SK-N-SH (cell line): ENCODE data around the gene FSTL5. TPM values are rescaled to one million over a fixed set of nuclear protein-coding genes. Genes with fewer than 3 reads are reported as not detected.
A peak's percentile ranks its signal among the peaks of the same experiment; 100 is the strongest.

Experiments used
- CTCF ChIA-PET: fragments of 300-600, 350-600 bp; formaldehyde crosslinking; extraction: SDS; loops from one replicate; lab custom pipeline; 2021; lab: Yijun Ruan, JAX
- POLR2A ChIA-PET: fragments of 350-600 bp; sonication (Branson Sonifier 250); formaldehyde crosslinking; extraction: SDS; loops from one replicate; lab custom pipeline; 2020; ENCODE audit warnings: antibody characterized with exemption, inconsistent platforms; lab: Yijun Ruan, JAX
- DNase-seq: peaks from one replicate; pipeline ENCODE4 v3.0.0; 2012
- H2AFZ ChIP-seq: fragments of 200-600 bp; sonication (generic); 2 replicates; pipeline ENCODE4 v1.8.1; 2016; ENCODE audit warnings: antibody characterized with exemption, mild to moderate bottlenecking, low read depth
- H3F3A ChIP-seq: fragments of 200-600 bp; sonication (generic); replicated peaks from 2 replicates; pipeline ENCODE3; 2016; ENCODE audit warnings: antibody characterized with exemption, mild to moderate bottlenecking; ENCODE audit not compliant: insufficient read depth
- H3K27ac ChIP-seq, 2 experiments: fragments of 200-500 bp in 1 of 2; fragments of 200-600 bp in 1 of 2; sonication (Bioruptor generic) in 1 of 2; sonication (generic), shearing (Covaris generic) in 1 of 2; 2 replicates each; pipeline versions ENCODE4 v1.5.1 to v1.6.1; 2014 to 2016; ENCODE audit warnings: low read depth in 2 of 2, inconsistent platforms in 1 of 2, low read length in 1 of 2, mild to moderate bottlenecking in 1 of 2, mixed read lengths in 1 of 2
- H3K27me3 ChIP-seq: fragments of 200-600 bp; sonication (generic), shearing (Covaris generic); 2 replicates; pipeline ENCODE4 v1.6.1; 2016; ENCODE audit warnings: mixed run types; ENCODE audit not compliant: insufficient read depth
- H3K36me3 ChIP-seq, 2 experiments: fragments of 200-500 bp in 1 of 2; fragments of 200-600 bp in 1 of 2; sonication (Bioruptor generic) in 1 of 2; sonication (generic) in 1 of 2; replicated peaks in 1 of 2; 2 replicates each; pipeline versions ENCODE3 to v1.5.1; 2014 to 2016; ENCODE audit warnings: low read length in 1 of 2, mild to moderate bottlenecking in 1 of 2; ENCODE audit not compliant: insufficient read depth in 2 of 2, control insufficient read depth in 1 of 2
- H3K4me1 ChIP-seq, 2 experiments: fragments of 200-500 bp in 1 of 2; fragments of 200-600 bp in 1 of 2; sonication (Bioruptor generic) in 1 of 2; sonication (generic), shearing (Covaris generic) in 1 of 2; 2 replicates each; pipeline versions ENCODE4 v1.5.1 to v1.6.1; 2014 to 2016; ENCODE audit warnings: low read depth in 1 of 2, low read length in 1 of 2, mixed run types in 1 of 2; ENCODE audit not compliant: insufficient read depth in 2 of 2, control insufficient read depth in 1 of 2
- H3K4me2 ChIP-seq: fragments of 200-600 bp; sonication (generic), shearing (Covaris generic); 2 replicates; pipeline ENCODE4 v1.6.1; 2017; ENCODE audit warnings: mixed run types
- H3K4me3 ChIP-seq, 2 experiments: fragments of 200-500 bp in 1 of 2; fragments of 200-600 bp in 1 of 2; sonication (Bioruptor generic) in 1 of 2; sonication (generic), shearing (Covaris generic) in 1 of 2; 2 replicates each; pipeline versions ENCODE4 v1.5.1 to v1.8.1; 2014 to 2016; ENCODE audit warnings: low read depth in 2 of 2, inconsistent platforms in 1 of 2, low read length in 1 of 2, mild to moderate bottlenecking in 1 of 2, mixed read lengths in 1 of 2, moderate library complexity in 1 of 2
- H3K79me2 ChIP-seq: fragments of 200-600 bp; sonication (generic); 2 replicates; pipeline ENCODE4 v1.8.1; 2017; ENCODE audit warnings: mild to moderate bottlenecking; ENCODE audit not compliant: insufficient read depth
- H3K9ac ChIP-seq: fragments of 200-600 bp; sonication (generic); 2 replicates; pipeline ENCODE4 v1.6.1; 2017; ENCODE audit warnings: mixed run types
- H3K9me2 ChIP-seq: fragments of 200-600 bp; sonication (generic); 2 replicates; pipeline ENCODE4 v1.6.1; 2017; ENCODE audit warnings: mixed run types
- H3K9me3 ChIP-seq: fragments of 200-600 bp; sonication (generic); 2 replicates; pipeline ENCODE4 v1.6.1; 2017; ENCODE audit warnings: mixed run types, mild to moderate bottlenecking, moderate library complexity
- H4K20me1 ChIP-seq: fragments of 200-600 bp; sonication (generic); 2 replicates; pipeline ENCODE4 v1.6.1; 2017; ENCODE audit warnings: mild to moderate bottlenecking, mixed run types; ENCODE audit not compliant: insufficient read depth
- CHD2 ChIP-seq: fragments of 150-350 bp; IDR thresholded peaks from 2 replicates; pipeline ENCODE4 v1.6.1; 2018; ENCODE audit warnings: low read length; ENCODE audit not compliant: partially characterized antibody
- EP300 ChIP-seq, 2 experiments: IDR thresholded peaks; 2 replicates each; pipeline versions ENCODE4 v1.4.0 to v1.6.1; 2012; ENCODE audit warnings: borderline replicate concordance in 1 of 2, low read depth in 1 of 2, low read length in 1 of 2
- FOSL2 ChIP-seq: IDR thresholded peaks from 2 replicates; pipeline ENCODE4 v1.4.0; 2012; ENCODE audit warnings: low read depth, mild to moderate bottlenecking, moderate library complexity, borderline replicate concordance
- FOXM1 ChIP-seq: IDR thresholded peaks from 2 replicates; pipeline ENCODE4 v1.4.0; 2012; ENCODE audit warnings: low read depth, mild to moderate bottlenecking
- JUND ChIP-seq: IDR thresholded peaks from 2 replicates; pipeline ENCODE4 v1.4.0; 2012
- MEF2A ChIP-seq: IDR thresholded peaks from 2 replicates; pipeline ENCODE4 v1.4.0; 2012; ENCODE audit warnings: low read depth, borderline replicate concordance
- MXI1 ChIP-seq: IDR thresholded peaks from 2 replicates; pipeline ENCODE4 v1.6.1; 2012; ENCODE audit warnings: mild to moderate bottlenecking, low read depth, low read length, improper control_type of control experiment
- NFIC ChIP-seq: IDR thresholded peaks from 2 replicates; pipeline ENCODE4 v1.4.0; 2012; ENCODE audit warnings: borderline replicate concordance
- NRF1 ChIP-seq: IDR thresholded peaks from 2 replicates; pipeline ENCODE4 v1.6.1; 2012; ENCODE audit warnings: low read depth, mild to moderate bottlenecking, low read length
- POLR2AphosphoS5 ChIP-seq: IDR thresholded peaks from 2 replicates; pipeline ENCODE4 v1.6.1; 2012; ENCODE audit warnings: low read depth, low read length
- RFX5 ChIP-seq: IDR thresholded peaks from 2 replicates; pipeline ENCODE4 v1.6.1; 2012; ENCODE audit warnings: mild to moderate bottlenecking, improper control_type of control experiment, low read length
- SMC3 ChIP-seq: IDR thresholded peaks from 2 replicates; pipeline ENCODE4 v1.6.1; 2012; ENCODE audit warnings: low read depth, low read length, improper control_type of control experiment
- TAF1 ChIP-seq: IDR thresholded peaks from 2 replicates; pipeline ENCODE4 v1.6.1; 2012; ENCODE audit warnings: low read depth, mild to moderate bottlenecking, low read length, moderate library complexity, borderline replicate concordance
- TCF12 ChIP-seq: IDR thresholded peaks from 2 replicates; pipeline ENCODE4 v1.4.0; 2012
- TEAD4 ChIP-seq: IDR thresholded peaks from 2 replicates; pipeline ENCODE4 v1.4.0; 2012; ENCODE audit warnings: mild to moderate bottlenecking, borderline replicate concordance; ENCODE audit not compliant: insufficient read depth
- YY1 ChIP-seq: IDR thresholded peaks from 2 replicates; pipeline ENCODE4 v1.4.0; 2012; ENCODE audit warnings: low read depth, mild to moderate bottlenecking
- WGBS: methylation state at CpG from one replicate; pipeline ENCODE4 v1.1.6; 2017; ENCODE audit warnings: low lambda C conversion rate; 5-methylcytosine and 5-hydroxymethylcytosine counted together
- polyA plus RNA-seq, 3 experiments: library from polyadenylated mRNA; depleted of rRNA; stranded (reverse); fragments of >200 nt; gene quantifications; 2 replicates each; pipeline ENCODE4 v1.2.3, GENCODE V29; 2012
- TF ChIP-seq, protein P1 (sequence below): IDR thresholded peaks from 2 replicates; pipeline ENCODE4 v1.4.0; 2012; ENCODE audit warnings: low read depth, borderline replicate concordance
- TF ChIP-seq, protein P2 (sequence below): IDR thresholded peaks from 2 replicates; pipeline ENCODE4 v1.6.1; 2012; ENCODE audit warnings: mild to moderate bottlenecking, low read depth, low read length, moderate library complexity
- TF ChIP-seq, protein P3 (sequence below): IDR thresholded peaks from 2 replicates; pipeline ENCODE4 v1.4.0; 2012; ENCODE audit warnings: low read depth
- TF ChIP-seq, protein P4 (sequence below): fragments of 200-600 bp; sonication (generic); IDR thresholded peaks from 2 replicates; pipeline ENCODE4 v1.6.1; 2017; ENCODE audit warnings: antibody characterized with exemption, mild to moderate bottlenecking, moderate library complexity

The FSTL5 gene
- polyA plus RNA-seq, 1 of the 3 experiments (the other 2 are of a cell fraction), result 0.07 TPM

DNA sequence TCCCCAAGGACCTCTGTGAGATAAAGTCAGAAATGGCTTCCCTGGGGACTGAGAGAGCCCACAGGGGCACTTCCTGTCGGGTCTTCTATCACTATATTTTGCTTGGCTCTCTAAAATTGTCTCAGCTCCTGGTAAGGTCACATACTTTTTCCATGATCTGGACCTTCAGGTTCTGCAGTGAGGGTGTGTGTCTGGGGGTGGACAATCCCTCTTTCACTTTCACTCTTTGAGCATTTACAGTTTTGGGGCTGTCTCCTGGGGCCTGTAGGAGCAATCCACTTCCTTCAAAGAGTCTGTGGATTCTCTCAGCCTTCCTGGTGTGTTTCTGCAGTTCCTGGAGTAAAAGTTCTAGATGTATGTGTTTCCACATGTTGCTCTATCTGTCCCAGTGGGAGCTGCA lies 335.7 kb downstream of the FSTL5 start:
- H3K9me3 ChIP-seq, result no peaks in the 10 kb centered on the region
- H3K4me2 ChIP-seq, result peak overlapping the region; percentile 28; the same call in 1 of the 2 replicates
- CTCF ChIA-PET, result interaction anchor here (1.1 kb wide), 1 partner anchor 13 kb away, joined by 5 read pairs; no protein-coding TSS in a partner anchor
- TF ChIP-seq TEAD4 (no peak), RFX5 (no peak)
- TF ChIP-seq, all 33 proteins: peak for 0
- no peak overlapping the region for H3K4me3 ChIP-seq
- POLR2A ChIA-PET, result no interaction called here
- H3K27ac ChIP-seq, result no peak overlapping the region
- H3K36me3 ChIP-seq, result no peaks in the 10 kb centered on the region
- peak overlapping the region; percentile 46; the same call in 1 of the 2 replicates for H2AFZ ChIP-seq
- WGBS, result 78% methylated on average over 1 of the region's 1 CpG
- no peak overlapping the region for H3K9ac ChIP-seq
- no peaks in the 10 kb centered on the region for H3K27me3 ChIP-seq
- no peaks in the 10 kb centered on the region; a peak in 1 of 4 replicates for H3K4me1 ChIP-seq
- no peaks in the 10 kb centered on the region for H3K9me2 ChIP-seq
- no peaks in the 10 kb centered on the region for H4K20me1 ChIP-seq
- no peak for DNase-seq
- H3K79me2 ChIP-seq, result no peaks in the 10 kb centered on the region
- H3F3A ChIP-seq, result no peaks in the 10 kb centered on the region

DNA sequence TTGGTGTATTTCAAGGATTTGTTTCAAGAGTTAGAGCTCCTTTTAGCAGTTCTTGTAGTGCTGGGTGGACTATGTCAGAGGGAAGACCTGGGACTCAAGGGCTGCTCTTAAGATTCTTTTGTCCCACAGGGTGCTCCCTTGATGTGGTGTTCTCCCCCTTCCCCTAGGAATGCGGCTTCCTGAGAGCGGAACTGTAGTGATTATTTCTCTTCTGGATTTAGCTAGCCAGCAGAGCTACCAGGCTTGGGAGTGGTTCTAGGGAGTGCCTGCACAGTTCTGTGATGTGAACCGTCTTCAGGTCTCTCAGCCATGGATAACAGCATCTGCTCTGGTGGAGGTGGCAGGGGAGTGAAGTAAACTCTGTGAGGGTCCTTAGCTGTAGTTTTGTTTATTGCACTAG lies 336.8 kb downstream of the FSTL5 start:
- Histone ChIP-seq H3F3A (no peaks in the 10 kb centered on the region), H3K36me3 (no peaks in the 10 kb centered on the region), H3K4me1 (no peaks in the 10 kb centered on the region; a peak in 1 of 4 replicates), H3K9me3 (no peaks in the 10 kb centered on the region), H2AFZ (no peak overlapping the region), H3K79me2 (no peaks in the 10 kb centered on the region), H3K4me2 (no peak overlapping the region), H3K27me3 (no peaks in the 10 kb centered on the region), H4K20me1 (no peaks in the 10 kb centered on the region), H3K27ac (no peak overlapping the region), H3K9ac (no peak overlapping the region), H3K4me3 (no peak overlapping the region), H3K9me2 (no peaks in the 10 kb centered on the region)
- no peak for DNase-seq
- CTCF ChIA-PET, result no interaction called here
- 100% methylated on average over 3 of the region's 3 CpGs for WGBS
- TF ChIP-seq NRF1 (no peak), MXI1 (no peak), SMC3 (no peak), MEF2A (no peak), CHD2 (no peak), NFIC (no peak), FOXM1 (no peak), POLR2AphosphoS5 (no peak), TCF12 (no peak), JUND (no peak), EP300 (IDR thresholded peaks at IDR 0.05; ENCODE audit: borderline replicate concordance in 1 of 2, low read depth in 1 of 2, low read length in 1 of 2) (no peak), TAF1 (no peak), FOSL2 (no peak), YY1 (no peak)
- TF ChIP-seq, protein P1, sequence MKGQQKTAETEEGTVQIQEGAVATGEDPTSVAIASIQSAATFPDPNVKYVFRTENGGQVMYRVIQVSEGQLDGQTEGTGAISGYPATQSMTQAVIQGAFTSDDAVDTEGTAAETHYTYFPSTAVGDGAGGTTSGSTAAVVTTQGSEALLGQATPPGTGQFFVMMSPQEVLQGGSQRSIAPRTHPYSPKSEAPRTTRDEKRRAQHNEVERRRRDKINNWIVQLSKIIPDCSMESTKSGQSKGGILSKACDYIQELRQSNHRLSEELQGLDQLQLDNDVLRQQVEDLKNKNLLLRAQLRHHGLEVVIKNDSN, result no peak
- TF ChIP-seq, protein P2, sequence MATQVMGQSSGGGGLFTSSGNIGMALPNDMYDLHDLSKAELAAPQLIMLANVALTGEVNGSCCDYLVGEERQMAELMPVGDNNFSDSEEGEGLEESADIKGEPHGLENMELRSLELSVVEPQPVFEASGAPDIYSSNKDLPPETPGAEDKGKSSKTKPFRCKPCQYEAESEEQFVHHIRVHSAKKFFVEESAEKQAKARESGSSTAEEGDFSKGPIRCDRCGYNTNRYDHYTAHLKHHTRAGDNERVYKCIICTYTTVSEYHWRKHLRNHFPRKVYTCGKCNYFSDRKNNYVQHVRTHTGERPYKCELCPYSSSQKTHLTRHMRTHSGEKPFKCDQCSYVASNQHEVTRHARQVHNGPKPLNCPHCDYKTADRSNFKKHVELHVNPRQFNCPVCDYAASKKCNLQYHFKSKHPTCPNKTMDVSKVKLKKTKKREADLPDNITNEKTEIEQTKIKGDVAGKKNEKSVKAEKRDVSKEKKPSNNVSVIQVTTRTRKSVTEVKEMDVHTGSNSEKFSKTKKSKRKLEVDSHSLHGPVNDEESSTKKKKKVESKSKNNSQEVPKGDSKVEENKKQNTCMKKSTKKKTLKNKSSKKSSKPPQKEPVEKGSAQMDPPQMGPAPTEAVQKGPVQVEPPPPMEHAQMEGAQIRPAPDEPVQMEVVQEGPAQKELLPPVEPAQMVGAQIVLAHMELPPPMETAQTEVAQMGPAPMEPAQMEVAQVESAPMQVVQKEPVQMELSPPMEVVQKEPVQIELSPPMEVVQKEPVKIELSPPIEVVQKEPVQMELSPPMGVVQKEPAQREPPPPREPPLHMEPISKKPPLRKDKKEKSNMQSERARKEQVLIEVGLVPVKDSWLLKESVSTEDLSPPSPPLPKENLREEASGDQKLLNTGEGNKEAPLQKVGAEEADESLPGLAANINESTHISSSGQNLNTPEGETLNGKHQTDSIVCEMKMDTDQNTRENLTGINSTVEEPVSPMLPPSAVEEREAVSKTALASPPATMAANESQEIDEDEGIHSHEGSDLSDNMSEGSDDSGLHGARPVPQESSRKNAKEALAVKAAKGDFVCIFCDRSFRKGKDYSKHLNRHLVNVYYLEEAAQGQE, result no peak
- TF ChIP-seq, protein P3, sequence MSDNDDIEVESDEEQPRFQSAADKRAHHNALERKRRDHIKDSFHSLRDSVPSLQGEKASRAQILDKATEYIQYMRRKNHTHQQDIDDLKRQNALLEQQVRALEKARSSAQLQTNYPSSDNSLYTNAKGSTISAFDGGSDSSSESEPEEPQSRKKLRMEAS, result no peak
- TF ChIP-seq, protein P4, sequence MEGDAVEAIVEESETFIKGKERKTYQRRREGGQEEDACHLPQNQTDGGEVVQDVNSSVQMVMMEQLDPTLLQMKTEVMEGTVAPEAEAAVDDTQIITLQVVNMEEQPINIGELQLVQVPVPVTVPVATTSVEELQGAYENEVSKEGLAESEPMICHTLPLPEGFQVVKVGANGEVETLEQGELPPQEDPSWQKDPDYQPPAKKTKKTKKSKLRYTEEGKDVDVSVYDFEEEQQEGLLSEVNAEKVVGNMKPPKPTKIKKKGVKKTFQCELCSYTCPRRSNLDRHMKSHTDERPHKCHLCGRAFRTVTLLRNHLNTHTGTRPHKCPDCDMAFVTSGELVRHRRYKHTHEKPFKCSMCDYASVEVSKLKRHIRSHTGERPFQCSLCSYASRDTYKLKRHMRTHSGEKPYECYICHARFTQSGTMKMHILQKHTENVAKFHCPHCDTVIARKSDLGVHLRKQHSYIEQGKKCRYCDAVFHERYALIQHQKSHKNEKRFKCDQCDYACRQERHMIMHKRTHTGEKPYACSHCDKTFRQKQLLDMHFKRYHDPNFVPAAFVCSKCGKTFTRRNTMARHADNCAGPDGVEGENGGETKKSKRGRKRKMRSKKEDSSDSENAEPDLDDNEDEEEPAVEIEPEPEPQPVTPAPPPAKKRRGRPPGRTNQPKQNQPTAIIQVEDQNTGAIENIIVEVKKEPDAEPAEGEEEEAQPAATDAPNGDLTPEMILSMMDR, result no peak
- POLR2A ChIA-PET, result no interaction called here
